Sciatic nerve (tissue), 2 donors: Measurements from ENCODE around the gene UAP1L1. TPM values are rescaled to one million over a fixed set of nuclear protein-coding genes. Genes with fewer than 3 reads are reported as not detected.
A peak's percentile ranks its signal among the peaks of the same experiment; 100 is the strongest.

Source experiments
- ATAC-seq: fragments of 200-7000 bp; cut with Tn5 transposase; one replicate; pipeline ENCODE4 v1.9.1; 2020; ENCODE audit warnings: mild to moderate bottlenecking, moderate library complexity
- DNase-seq: peaks from one replicate; pipeline ENCODE4 v3.0.0-alpha.2; 2020; ENCODE audit warnings: low spot score
- intact Hi-C: fragments of 100-400 bp; cut with DNase I; formaldehyde crosslinking; loops from one replicate; pipeline ENCODE4 v1.14.2; 2022
- total RNA-seq: library from RNA; stranded (reverse); fragmentation: NEBNext Ultra II Directional; extraction: Animal tissue kit (Norgen Biotek cat#: 25700); gene quantifications from one replicate; pipeline ENCODE4 v1.2.1, GENCODE V29; 2021
- donor health status: DM: no; HTN: no; CAD: no.
- donor health status: DM: no; HTN: no; CAD: no.

The UAP1L1 gene
- total RNA-seq, 1 donor from 2014 or later: 18.3 TPM

GRCh38 chr9:137038916-137039315 lies 38.4 kb upstream of the UAP1L1 start:
- DNase-seq (no peak), ATAC-seq (no peak)
- intact Hi-C loops: loop anchor here (5.0 kb wide), 1 partner anchor 92 kb away; the partner anchor contains the start of gene C8G

GRCh38 chr9:137039611-137040366 lies 37.5 kb upstream of the UAP1L1 start:
- no peak for DNase-seq
- intact Hi-C loops: loop anchor here (5.0 kb wide), 1 partner anchor 92 kb away; the partner anchor contains the start of gene C8G
- no peak for ATAC-seq

GRCh38 chr9:137040568-137040967 lies 36.7 kb upstream of the UAP1L1 start:
- intact Hi-C loops: no loop called here
- no peak for DNase-seq
- no peak for ATAC-seq

- ATAC-seq (no peak), DNase-seq (no peak)
- intact Hi-C loops: no loop called here
These were observed 36.2 kb upstream of the UAP1L1 start for GRCh38 chr9:137041124-137041523.

- DNase-seq: no peak
- ATAC-seq: no peak
- intact Hi-C loops: no loop called here
These were observed 34.3 kb upstream of the UAP1L1 start for GRCh38 chr9:137042751-137043727.

GRCh38 chr9:137044037-137044436 lies 33.3 kb upstream of the UAP1L1 start:
- no peak for DNase-seq
- intact Hi-C loops: no loop called here
- ATAC-seq: no peak

- DNase-seq (no peak), ATAC-seq (no peak)
- intact Hi-C loops: no loop called here
These were observed 32.7 kb upstream of the UAP1L1 start for GRCh38 chr9:137044502-137045177.

- intact Hi-C loops: no loop called here
- ATAC-seq (no peak), DNase-seq (no peak)
These were observed 31.8 kb upstream of the UAP1L1 start for GRCh38 chr9:137045294-137046087.

GRCh38 chr9:137046088-137046787 lies 31.1 kb upstream of the UAP1L1 start, which contains the start of gene NPDC1:
TSS of gene NPDC1 (minus strand) at chr9:137046177. CDS start at chr9:137045989, 188 bp downstream.
- DNase-seq (peak; percentile 88), ATAC-seq (peak; percentile 76)
- intact Hi-C loops: no loop called here

GRCh38 chr9:137048655-137049543 lies 28.4 kb upstream of the UAP1L1 start:
- DNase-seq (no peak), ATAC-seq (no peak)
- intact Hi-C loops: no loop called here

- no peak for DNase-seq
- peak; percentile 25 for ATAC-seq
- intact Hi-C loops: no loop called here
These were observed 27.5 kb upstream of the UAP1L1 start for GRCh38 chr9:137049544-137050449.

GRCh38 chr9:137050570-137050969 lies 26.7 kb upstream of the UAP1L1 start:
- DNase-seq (no peak), ATAC-seq (no peak)
- intact Hi-C loops: no loop called here

- DNase-seq (no peak), ATAC-seq (no peak)
- intact Hi-C loops: no loop called here
These were observed 26.1 kb upstream of the UAP1L1 start for GRCh38 chr9:137051145-137051724.

GRCh38 chr9:137052293-137052692 lies 25.0 kb upstream of the UAP1L1 start:
- DNase-seq (no peak), ATAC-seq (no peak)
- intact Hi-C loops: no loop called here
